NCI-H1930 (cell line): Measurements from ENCODE around the gene CD72.
"Not testable (repeated sequence)": the region's sequence is repeated elsewhere in the genome, so short reads cannot be mapped to it uniquely, and the experiment has no call there.

Source experiments
- DNase-seq, 2 experiments: peaks; one replicate each; lab custom pipeline; 2025; lab: John Stamatoyannopoulos, UW

The CD72 gene

GRCh38 chr9:35649431-35650340 lies 31.5 kb upstream of the CD72 start:
- DNase-seq, result no peak

- peak; percentile 88 to 92 for DNase-seq
Observed at GRCh38 chr9:35646533-35647265, 28.5 kb upstream of the CD72 start.

- DNase-seq, result no peak
Observed at GRCh38 chr9:35646153-35646532, 27.9 kb upstream of the CD72 start.

- DNase-seq, result not testable (repeated sequence)
Observed at GRCh38 chr9:35645736-35646135, 27.5 kb upstream of the CD72 start.

- no peak for DNase-seq
Observed at GRCh38 chr9:35643046-35643445, 24.8 kb upstream of the CD72 start.

- DNase-seq, result not testable (repeated sequence)
Observed at GRCh38 chr9:35641478-35641877, 23.3 kb upstream of the CD72 start.

- DNase-seq, result not testable (repeated sequence)
Observed at GRCh38 chr9:35640431-35640830, 22.2 kb upstream of the CD72 start.

- no peak for DNase-seq
Observed at GRCh38 chr9:35639631-35640030, 21.4 kb upstream of the CD72 start.

- DNase-seq, result not testable (repeated sequence)
Observed at GRCh38 chr9:35639225-35639624, 21.0 kb upstream of the CD72 start.

- DNase-seq, result not testable (repeated sequence)
Observed at GRCh38 chr9:35638751-35639150, 20.5 kb upstream of the CD72 start.

GRCh38 chr9:35637427-35637955 lies 19.3 kb upstream of the CD72 start:
- DNase-seq, result not testable (repeated sequence)

- not testable (repeated sequence) for DNase-seq
Observed at GRCh38 chr9:35636877-35637246, 18.6 kb upstream of the CD72 start.

- DNase-seq, result no peak
Observed at GRCh38 chr9:35636135-35636876, 18.1 kb upstream of the CD72 start.

- no peak for DNase-seq
Observed at GRCh38 chr9:35635730-35636129, 17.5 kb upstream of the CD72 start.

GRCh38 chr9:35629597-35629996 lies 11.4 kb upstream of the CD72 start:
- DNase-seq, result no peak

GRCh38 chr9:35628389-35628991 lies 10.3 kb upstream of the CD72 start:
- DNase-seq, result no peak

- no peak for DNase-seq
Observed at GRCh38 chr9:35627575-35627974, 9.4 kb upstream of the CD72 start.

GRCh38 chr9:35619800-35620158 lies 1.6 kb upstream of the CD72 start:
- no peak for DNase-seq

- no peak for DNase-seq
Observed at GRCh38 chr9:35618854-35619799, 914 bp upstream of the CD72 start.

GRCh38 chr9:35617548-35617947 lies 665 bp downstream of the CD72 start:
- no peak for DNase-seq
